CD14-positive monocyte (primary cell): Measurements from ENCODE around the gene PAFAH1B2. TPM values are rescaled to one million over a fixed set of nuclear protein-coding genes. Genes with fewer than 3 reads are reported as not detected.
A peak's percentile ranks its signal among the peaks of the same experiment; 100 is the strongest.

Source experiments
- DNase-seq, 3 donors: peaks; one replicate each; pipeline ENCODE4 v3.0.0-alpha.2; 2011 to 2022
- H2AFZ ChIP-seq: 2 replicates; pipeline ENCODE4 v1.6.0; 2012; ENCODE audit warnings: mild to moderate bottlenecking, low read depth, low read length, inconsistent platforms; ENCODE audit not compliant: insufficient read depth, poor library complexity, severe bottlenecking
- H3K27ac ChIP-seq, 2 donors: 1 replicate in 1 of 2; 2 replicates in 1 of 2; pipeline ENCODE4 v1.5.1; 2012 to 2013; ENCODE audit warnings: low read length in 2 of 2, control low read depth in 1 of 2, inconsistent platforms in 1 of 2, low read depth in 1 of 2, mild to moderate bottlenecking in 1 of 2
- H3K27me3 ChIP-seq, 2 donors: one replicate each; pipeline versions ENCODE4 v1.6.0 to v1.6.1; 2011 to 2013; ENCODE audit warnings: low read length in 2 of 2; ENCODE audit not compliant: control insufficient read depth in 2 of 2, insufficient read depth in 2 of 2
- H3K36me3 ChIP-seq, 2 donors: replicated peaks in 1 of 2; 1 replicate in 1 of 2; 2 replicates in 1 of 2; pipeline versions ENCODE4 v1.5.1 to v1.6.1; 2012 to 2013; ENCODE audit warnings: low read length in 2 of 2, control low read depth in 1 of 2, inconsistent platforms in 1 of 2, mild to moderate bottlenecking in 1 of 2; ENCODE audit not compliant: insufficient read depth in 2 of 2, control insufficient read depth in 1 of 2
- H3K4me1 ChIP-seq, 2 donors: 1 replicate in 1 of 2; 2 replicates in 1 of 2; pipeline versions ENCODE4 v1.5.1 to v1.6.1; 2012 to 2013; ENCODE audit warnings: low read length in 2 of 2, control low read depth in 1 of 2, inconsistent platforms in 1 of 2, mild to moderate bottlenecking in 1 of 2, moderate library complexity in 1 of 2; ENCODE audit not compliant: insufficient read depth in 2 of 2, control insufficient read depth in 1 of 2
- H3K4me2 ChIP-seq: replicated peaks from 2 replicates; pipeline ENCODE3; 2012; ENCODE audit warnings: low read length, moderate library complexity, mild to moderate bottlenecking; ENCODE audit not compliant: poor library complexity, severe bottlenecking; ENCODE audit errors: extremely low read depth
- H3K4me3 ChIP-seq, 3 experiments: fragments of 200-600 bp in 1 of 3; sonication (generic) in 1 of 3; replicated peaks in 1 of 3; 1 replicate in 2 of 3; 2 replicates in 1 of 3; pipeline ENCODE4 v1.5.1; 2011 to 2013; ENCODE audit warnings: low read length in 3 of 3, mild to moderate bottlenecking in 3 of 3, control low read depth in 2 of 3, low read depth in 2 of 3, inconsistent platforms in 1 of 3, moderate library complexity in 1 of 3
- H3K79me2 ChIP-seq: 2 replicates; pipeline ENCODE4 v1.6.0; 2012; ENCODE audit warnings: mild to moderate bottlenecking, control low read depth, inconsistent platforms, low read length, moderate library complexity; ENCODE audit not compliant: insufficient read depth
- H3K9ac ChIP-seq: 2 replicates; pipeline ENCODE4 v1.6.0; 2017; ENCODE audit warnings: low read length, mild to moderate bottlenecking; ENCODE audit not compliant: insufficient read depth, poor library complexity, severe bottlenecking
- H3K9me3 ChIP-seq, 2 donors: replicated peaks in 1 of 2; 1 replicate in 1 of 2; 2 replicates in 1 of 2; pipeline versions ENCODE4 v1.5.1 to v1.6.1; 2012 to 2013; ENCODE audit warnings: low read length in 2 of 2, control low read depth in 1 of 2; ENCODE audit not compliant: control insufficient read depth in 1 of 2, insufficient read depth in 1 of 2
- H4K20me1 ChIP-seq: 2 replicates; pipeline ENCODE4 v1.6.0; 2012; ENCODE audit warnings: mild to moderate bottlenecking, low read length, control low read depth, moderate library complexity; ENCODE audit not compliant: insufficient read depth
- H3K27ac Mint-ChIP-seq, 7 donors: one replicate each; pipeline ENCODE4 v1.8.0; 2020; ENCODE audit warnings: mild to moderate bottlenecking in 7 of 7, mixed read lengths in 7 of 7, moderate library complexity in 6 of 7, inconsistent platforms in 2 of 7
- H3K27me3 Mint-ChIP-seq, 3 donors: one replicate each; pipeline ENCODE4 v1.8.0; 2021 to 2022; ENCODE audit warnings: low read depth in 3 of 3, mild to moderate bottlenecking in 3 of 3, mixed read lengths in 3 of 3, moderate library complexity in 3 of 3, inconsistent platforms in 1 of 3
- H3K36me3 Mint-ChIP-seq, 2 donors: one replicate each; pipeline ENCODE4 v1.8.0; 2020; ENCODE audit warnings: mixed read lengths in 2 of 2, inconsistent platforms in 1 of 2, mild to moderate bottlenecking in 1 of 2
- H3K4me1 Mint-ChIP-seq: one replicate; pipeline ENCODE4 v1.8.0; 2020; ENCODE audit warnings: mild to moderate bottlenecking, mixed read lengths
- H3K4me3 Mint-ChIP-seq, 2 donors: one replicate each; pipeline ENCODE4 v1.8.0; 2020; ENCODE audit warnings: mild to moderate bottlenecking in 2 of 2, mixed read lengths in 2 of 2, moderate library complexity in 1 of 2
- H3K9me3 Mint-ChIP-seq, 7 donors: one replicate each; pipeline ENCODE4 v1.8.0; 2020 to 2022; ENCODE audit warnings: mixed read lengths in 7 of 7, mild to moderate bottlenecking in 6 of 7, moderate library complexity in 6 of 7, inconsistent platforms in 2 of 7
- CTCF ChIP-seq: fragments of 200-600 bp; IDR thresholded peaks from one replicate; pipeline ENCODE4 v1.8.0; 2022; ENCODE audit warnings: antibody characterized with exemption, mild to moderate bottlenecking
- WGBS: methylation state at CpG from one replicate; pipeline ENCODE4 v1.1.5; 2013; ENCODE audit warnings: missing lambda C conversion rate; ENCODE audit not compliant: insufficient coverage; 5-methylcytosine and 5-hydroxymethylcytosine counted together
- intact Hi-C, 2 donors: fragments of 100-400 bp; cut with micrococcal nuclease; formaldehyde crosslinking; loops; one replicate each; pipeline versions ENCODE4 v1.15.0 to v1.15.1; 2023
- polyA plus RNA-seq, 3 donors: library from polyadenylated mRNA; depleted of rRNA in 1 of 3; unstranded in 2 of 3; stranded (reverse) in 1 of 3; fragments of 300-500 nt in 2 of 3; fragments of >200 nt in 1 of 3; fragmentation: Illumina TruSeq in 2 of 3; gene quantifications; 1 replicate in 2 of 3; 2 replicates in 1 of 3; pipeline ENCODE4 v1.2.3, GENCODE V29; 2012 to 2021

PAFAH1B2 gene
- polyA plus RNA-seq, 3 donors = 16.9 to 25.1 (median 23.7) TPM

- Histone ChIP-seq H3K27ac (peak overlapping the region; percentile 70 to 98), H3K9me3 (no peaks in the 10 kb centered on the region), H3K79me2 (peaks cover 59% of the 10 kb centered on the region), H3K4me1 (peaks cover 16 to 27% of the 10 kb centered on the region in 2 donors), H3K4me3 (peak overlapping the region; percentile 60 to 98 (median 97)), H2AFZ (peak overlapping the region; percentile 89), H3K27me3 (no peaks in the 10 kb centered on the region), H3K4me2 (peak overlapping the region; percentile 94), H3K9ac (peak overlapping the region; percentile 89), H4K20me1 (peaks cover 53% of the 10 kb centered on the region), H3K36me3 (peaks cover 18 to 25% of the 10 kb centered on the region in 2 donors)
- no peaks in the 10 kb centered on the region for H3K9me3 Mint-ChIP-seq
- peaks cover 14 to 36% of the 10 kb centered on the region in 2 donors for H3K36me3 Mint-ChIP-seq
- peaks cover 41% of the 10 kb centered on the region for H3K4me1 Mint-ChIP-seq
- under 1% methylated on average over 29 of the region's 62 CpGs for WGBS
- peak overlapping the region; percentile 95 to 99 (median 97) for H3K27ac Mint-ChIP-seq
- no peak for TF ChIP-seq CTCF
- H3K4me3 Mint-ChIP-seq = peak overlapping the region; percentile 98 to 99
- intact Hi-C loops = no loop called here
- H3K27me3 Mint-ChIP-seq = peaks cover 2 to 8% (median 3%) of the 10 kb centered on the region in 3 donors
- DNase-seq = peak; percentile 80 to 86 (median 85)
These were observed 648 bp downstream of the PAFAH1B2 start for GRCh38 chr11:117144477-117145392.

- Mint-ChIP-seq H3K27me3 (peaks cover 0 to 6% (median 2%) of the 10 kb centered on the region in 3 donors), H3K36me3 (peaks cover 15 to 41% of the 10 kb centered on the region in 2 donors), H3K4me3 (peak overlapping the region; percentile 98 to 99), H3K27ac (peak overlapping the region; percentile 95 to 99 (median 97)), H3K4me1 (peaks cover 42% of the 10 kb centered on the region), H3K9me3 (no peaks in the 10 kb centered on the region)
- Histone ChIP-seq H3K9me3 (no peaks in the 10 kb centered on the region), H4K20me1 (peaks cover 60% of the 10 kb centered on the region), H3K4me2 (peak overlapping the region; percentile 94), H2AFZ (peak overlapping the region; percentile 89), H3K36me3 (peaks cover 19 to 30% of the 10 kb centered on the region in 2 donors), H3K9ac (peak overlapping the region; percentile 89), H3K27me3 (no peaks in the 10 kb centered on the region), H3K4me1 (peaks cover 16 to 27% of the 10 kb centered on the region in 2 donors), H3K79me2 (peaks cover 65% of the 10 kb centered on the region), H3K27ac (peak overlapping the region; percentile 70 to 98), H3K4me3 (peak overlapping the region; percentile 60 to 98 (median 97))
- intact Hi-C loops = no loop called here
- 0% methylated on average over 1 of the region's 5 CpGs for WGBS
- peak in 1 of 3 donors; percentile 48 for DNase-seq
- peak; percentile 17 for TF ChIP-seq CTCF
These were observed 1.3 kb downstream of the PAFAH1B2 start for GRCh38 chr11:117145393-117145761.
